ENCODE measurements around the gene EPS8L2. TPM values are rescaled to one million over a fixed set of nuclear protein-coding genes. Genes with fewer than 3 reads are reported as not detected.
A peak's percentile ranks its signal among the peaks of the same experiment; 100 is the strongest.

The EPS8L2 gene
- total RNA-seq, 1 donor from 2014 or later, result 129 TPM

DNA sequence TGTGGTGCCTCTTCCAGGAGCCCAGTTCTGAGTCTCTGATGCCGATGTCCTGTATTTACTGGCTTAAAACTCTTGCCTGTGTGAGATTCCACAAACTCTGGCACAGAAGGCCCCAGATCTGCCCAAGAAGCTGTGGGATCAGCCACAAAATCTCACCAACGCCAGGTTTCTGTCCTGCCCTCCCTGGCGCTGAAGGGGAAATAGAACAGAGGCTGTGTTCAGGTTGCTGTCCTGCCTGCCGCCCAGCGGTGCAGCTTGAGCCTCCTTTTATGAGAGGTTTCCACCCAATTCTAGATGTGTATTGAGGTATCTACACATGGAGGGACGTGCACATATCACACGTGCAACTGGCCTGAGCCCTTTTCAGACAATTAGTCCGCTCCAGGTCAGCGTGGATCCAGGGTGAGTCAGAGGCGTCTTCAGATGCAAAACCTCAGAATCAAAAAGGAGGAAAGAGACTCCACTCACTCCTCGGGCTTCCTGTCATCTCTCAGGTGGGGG is 8.2 kb upstream of the EPS8L2 start:
- H3K4me2 ChIP-seq (ENCODE audit: low read length), result peak overlapping the region; percentile 93
- H3K27ac ChIP-seq (ENCODE audit: low read depth, low read length), result peak overlapping the region; percentile 100
- H2AFZ ChIP-seq (ENCODE audit: low read depth, low read length), result no peak overlapping the region
- peak overlapping the region; percentile 19 for H3K4me3 ChIP-seq (ENCODE audit: insufficient read depth, low read depth, low read length)
- H3K36me3 ChIP-seq (ENCODE audit: insufficient read depth, low read length), result peaks cover 3% of the 10 kb centered on the region
- no peaks in the 10 kb centered on the region for H3K27me3 ChIP-seq (ENCODE audit: insufficient read depth, low read length)
- H3K4me1 Mint-ChIP-seq (ENCODE audit: low read depth, unreplicated experiment), result peaks cover 41% of the 10 kb centered on the region
- H3K27ac Mint-ChIP-seq (ENCODE audit: unreplicated experiment), result peak overlapping the region; percentile 96
- peaks cover 6% of the 10 kb centered on the region for H3K36me3 Mint-ChIP-seq (ENCODE audit: low read depth, unreplicated experiment)
- peak; percentile 62 for DNase-seq (ENCODE audit: low read depth)
- peaks cover 36% of the 10 kb centered on the region for H3K4me1 ChIP-seq (ENCODE audit: insufficient read depth, low read length)
- no peaks in the 10 kb centered on the region for H3K9me3 Mint-ChIP-seq (ENCODE audit: unreplicated experiment)
- peak overlapping the region; percentile 62 for H3K9ac ChIP-seq (ENCODE audit: low read length)
- H4K20me1 ChIP-seq (ENCODE audit: insufficient read depth, low read length), result peaks cover 38% of the 10 kb centered on the region
- peak; percentile 59 for FAIRE-seq
- TF ChIP-seq, protein P1, sequence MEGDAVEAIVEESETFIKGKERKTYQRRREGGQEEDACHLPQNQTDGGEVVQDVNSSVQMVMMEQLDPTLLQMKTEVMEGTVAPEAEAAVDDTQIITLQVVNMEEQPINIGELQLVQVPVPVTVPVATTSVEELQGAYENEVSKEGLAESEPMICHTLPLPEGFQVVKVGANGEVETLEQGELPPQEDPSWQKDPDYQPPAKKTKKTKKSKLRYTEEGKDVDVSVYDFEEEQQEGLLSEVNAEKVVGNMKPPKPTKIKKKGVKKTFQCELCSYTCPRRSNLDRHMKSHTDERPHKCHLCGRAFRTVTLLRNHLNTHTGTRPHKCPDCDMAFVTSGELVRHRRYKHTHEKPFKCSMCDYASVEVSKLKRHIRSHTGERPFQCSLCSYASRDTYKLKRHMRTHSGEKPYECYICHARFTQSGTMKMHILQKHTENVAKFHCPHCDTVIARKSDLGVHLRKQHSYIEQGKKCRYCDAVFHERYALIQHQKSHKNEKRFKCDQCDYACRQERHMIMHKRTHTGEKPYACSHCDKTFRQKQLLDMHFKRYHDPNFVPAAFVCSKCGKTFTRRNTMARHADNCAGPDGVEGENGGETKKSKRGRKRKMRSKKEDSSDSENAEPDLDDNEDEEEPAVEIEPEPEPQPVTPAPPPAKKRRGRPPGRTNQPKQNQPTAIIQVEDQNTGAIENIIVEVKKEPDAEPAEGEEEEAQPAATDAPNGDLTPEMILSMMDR (IDR thresholded peaks at IDR 0.05; ENCODE audit: insufficient read depth, low read depth, low read length), result no peak
- no peak for TF ChIP-seq EZH2 (IDR thresholded peaks at IDR 0.05; ENCODE audit: insufficient read depth, low read length)
- H3K79me2 ChIP-seq (ENCODE audit: insufficient read depth, low read length), result peaks cover 46% of the 10 kb centered on the region
- peak overlapping the region; percentile 72 for H3K4me3 Mint-ChIP-seq (ENCODE audit: unreplicated experiment)
- H3K9me3 ChIP-seq (ENCODE audit: insufficient read depth, low read depth, low read length), result no peaks in the 10 kb centered on the region
- H3K27me3 Mint-ChIP-seq (ENCODE audit: low read depth, unreplicated experiment), result no peaks in the 10 kb centered on the region

DNA sequence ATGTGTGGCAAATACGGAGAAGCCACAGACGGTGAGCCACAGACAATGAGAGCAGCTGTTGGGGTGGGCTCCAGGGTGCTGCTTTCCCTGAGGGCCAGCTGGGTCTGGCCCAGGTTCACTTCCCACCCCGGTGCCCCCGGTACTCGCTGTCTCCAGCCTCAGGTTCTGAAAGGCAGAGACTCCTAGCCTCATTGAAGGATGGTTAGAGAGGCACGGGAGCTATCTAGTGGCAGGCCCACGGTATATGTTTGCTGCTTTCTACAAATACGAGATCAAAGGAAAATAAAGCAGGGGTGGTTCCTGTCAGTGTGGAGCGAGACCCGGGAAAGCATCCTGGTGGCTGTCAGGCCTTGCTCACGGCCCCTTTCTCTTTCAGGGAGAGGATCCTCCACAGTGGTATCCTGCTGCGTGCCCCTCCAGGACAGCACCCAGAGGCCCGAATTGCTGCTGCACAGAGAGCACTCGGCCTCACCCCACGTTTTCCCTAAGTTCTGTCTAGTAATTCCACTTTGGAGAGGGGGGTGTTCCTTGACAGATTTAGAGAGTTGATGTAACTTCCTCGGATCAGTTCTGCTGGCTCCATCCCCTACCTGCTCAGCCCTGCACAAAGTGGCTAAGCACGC is 7.4 kb upstream of the EPS8L2 start:
- H2AFZ ChIP-seq (ENCODE audit: low read depth, low read length), result no peak overlapping the region
- no peaks in the 10 kb centered on the region for H3K9me3 Mint-ChIP-seq (ENCODE audit: unreplicated experiment)
- H3K36me3 Mint-ChIP-seq (ENCODE audit: low read depth, unreplicated experiment), result peaks cover 3% of the 10 kb centered on the region
- H4K20me1 ChIP-seq (ENCODE audit: insufficient read depth, low read length), result peaks cover 38% of the 10 kb centered on the region
- peaks cover 32% of the 10 kb centered on the region for H3K4me1 ChIP-seq (ENCODE audit: insufficient read depth, low read length)
- peaks cover 34% of the 10 kb centered on the region for H3K4me1 Mint-ChIP-seq (ENCODE audit: low read depth, unreplicated experiment)
- H3K27me3 ChIP-seq (ENCODE audit: insufficient read depth, low read length), result no peaks in the 10 kb centered on the region
- H3K4me3 Mint-ChIP-seq (ENCODE audit: unreplicated experiment), result peak overlapping the region; percentile 72
- peak overlapping the region; percentile 96 for H3K27ac Mint-ChIP-seq (ENCODE audit: unreplicated experiment)
- no peaks in the 10 kb centered on the region for H3K27me3 Mint-ChIP-seq (ENCODE audit: low read depth, unreplicated experiment)
- H3K4me3 ChIP-seq (ENCODE audit: insufficient read depth, low read depth, low read length), result no peak overlapping the region
- DNase-seq (ENCODE audit: low read depth) (no peak), FAIRE-seq (no peak)
- H3K9me3 ChIP-seq (ENCODE audit: insufficient read depth, low read depth, low read length), result no peaks in the 10 kb centered on the region
- H3K27ac ChIP-seq (ENCODE audit: low read depth, low read length), result no peak overlapping the region
- peak overlapping the region; percentile 93 for H3K4me2 ChIP-seq (ENCODE audit: low read length)
- no peak for TF ChIP-seq EZH2 (IDR thresholded peaks at IDR 0.05; ENCODE audit: insufficient read depth, low read length)
- TF ChIP-seq, protein P1 (IDR thresholded peaks at IDR 0.05; ENCODE audit: insufficient read depth, low read depth, low read length), result no peak
- peaks cover 39% of the 10 kb centered on the region for H3K79me2 ChIP-seq (ENCODE audit: insufficient read depth, low read length)
- H3K36me3 ChIP-seq (ENCODE audit: insufficient read depth, low read length), result peaks cover 3% of the 10 kb centered on the region
- peak overlapping the region; percentile 62 for H3K9ac ChIP-seq (ENCODE audit: low read length)

DNA sequence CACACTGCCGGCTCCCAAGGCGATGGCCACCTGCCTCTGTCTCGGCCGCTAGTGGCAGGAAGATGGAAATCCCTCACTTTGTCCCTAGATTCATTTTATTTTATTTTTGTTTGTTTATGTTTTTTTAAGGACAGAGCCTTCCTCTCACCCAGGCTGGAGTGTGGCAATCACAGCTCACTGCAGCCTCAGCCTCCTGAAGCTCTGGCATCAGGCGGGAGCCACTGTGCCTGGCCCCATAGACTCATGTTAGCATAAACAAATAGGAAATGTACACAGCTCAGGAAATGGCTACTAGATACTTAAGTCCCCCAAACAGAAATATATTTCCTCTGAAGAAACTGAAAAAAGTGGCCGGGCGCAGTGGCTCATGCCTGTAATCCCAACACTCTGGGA is 6.9 kb upstream of the EPS8L2 start:
- H4K20me1 ChIP-seq (ENCODE audit: insufficient read depth, low read length), result peaks cover 35% of the 10 kb centered on the region
- H3K79me2 ChIP-seq (ENCODE audit: insufficient read depth, low read length), result peaks cover 34% of the 10 kb centered on the region
- H3K4me3 ChIP-seq (ENCODE audit: insufficient read depth, low read depth, low read length), result no peak overlapping the region
- H3K27ac ChIP-seq (ENCODE audit: low read depth, low read length), result no peak overlapping the region
- H3K4me2 ChIP-seq (ENCODE audit: low read length), result no peak overlapping the region
- Mint-ChIP-seq H3K36me3 (ENCODE audit: low read depth, unreplicated experiment) (peaks cover 3% of the 10 kb centered on the region), H3K27ac (ENCODE audit: unreplicated experiment) (peak overlapping the region; percentile 47), H3K4me3 (ENCODE audit: unreplicated experiment) (no peak overlapping the region), H3K9me3 (ENCODE audit: unreplicated experiment) (no peaks in the 10 kb centered on the region), H3K27me3 (ENCODE audit: low read depth, unreplicated experiment) (no peaks in the 10 kb centered on the region), H3K4me1 (ENCODE audit: low read depth, unreplicated experiment) (peaks cover 33% of the 10 kb centered on the region)
- H3K9me3 ChIP-seq (ENCODE audit: insufficient read depth, low read depth, low read length), result no peaks in the 10 kb centered on the region
- H2AFZ ChIP-seq (ENCODE audit: low read depth, low read length), result no peak overlapping the region
- TF ChIP-seq, protein P1 (IDR thresholded peaks at IDR 0.05; ENCODE audit: insufficient read depth, low read depth, low read length), result no peak
- TF ChIP-seq EZH2 (IDR thresholded peaks at IDR 0.05; ENCODE audit: insufficient read depth, low read length), result no peak
- no peaks in the 10 kb centered on the region for H3K27me3 ChIP-seq (ENCODE audit: insufficient read depth, low read length)
- no peak overlapping the region for H3K9ac ChIP-seq (ENCODE audit: low read length)
- peaks cover 3% of the 10 kb centered on the region for H3K36me3 ChIP-seq (ENCODE audit: insufficient read depth, low read length)
- peaks cover 26% of the 10 kb centered on the region for H3K4me1 ChIP-seq (ENCODE audit: insufficient read depth, low read length)
- no peak for DNase-seq (ENCODE audit: low read depth)
- FAIRE-seq, result no peak

All from astrocyte (in vitro differentiated cells and primary cell).